GM18519 (cell line): ENCODE data around the gene ROPN1L.

ENCODE experiments used
- ATAC-seq: cut with Tn5 transposase; IDR thresholded peaks from one replicate; pipeline ENCODE4 v1.9.1; 2021; ENCODE audit warnings: mild to moderate bottlenecking, moderate library complexity; ENCODE audit not compliant: unreplicated experiment, low FRiP score

The ROPN1L gene

GRCh38 chr5:10456583-10457420, 15.1 kb downstream of the ROPN1L start:
- ATAC-seq, result no peak

GRCh38 chr5:10457682-10458574, 16.2 kb downstream of the ROPN1L start:
- ATAC-seq, result no peak

DNA sequence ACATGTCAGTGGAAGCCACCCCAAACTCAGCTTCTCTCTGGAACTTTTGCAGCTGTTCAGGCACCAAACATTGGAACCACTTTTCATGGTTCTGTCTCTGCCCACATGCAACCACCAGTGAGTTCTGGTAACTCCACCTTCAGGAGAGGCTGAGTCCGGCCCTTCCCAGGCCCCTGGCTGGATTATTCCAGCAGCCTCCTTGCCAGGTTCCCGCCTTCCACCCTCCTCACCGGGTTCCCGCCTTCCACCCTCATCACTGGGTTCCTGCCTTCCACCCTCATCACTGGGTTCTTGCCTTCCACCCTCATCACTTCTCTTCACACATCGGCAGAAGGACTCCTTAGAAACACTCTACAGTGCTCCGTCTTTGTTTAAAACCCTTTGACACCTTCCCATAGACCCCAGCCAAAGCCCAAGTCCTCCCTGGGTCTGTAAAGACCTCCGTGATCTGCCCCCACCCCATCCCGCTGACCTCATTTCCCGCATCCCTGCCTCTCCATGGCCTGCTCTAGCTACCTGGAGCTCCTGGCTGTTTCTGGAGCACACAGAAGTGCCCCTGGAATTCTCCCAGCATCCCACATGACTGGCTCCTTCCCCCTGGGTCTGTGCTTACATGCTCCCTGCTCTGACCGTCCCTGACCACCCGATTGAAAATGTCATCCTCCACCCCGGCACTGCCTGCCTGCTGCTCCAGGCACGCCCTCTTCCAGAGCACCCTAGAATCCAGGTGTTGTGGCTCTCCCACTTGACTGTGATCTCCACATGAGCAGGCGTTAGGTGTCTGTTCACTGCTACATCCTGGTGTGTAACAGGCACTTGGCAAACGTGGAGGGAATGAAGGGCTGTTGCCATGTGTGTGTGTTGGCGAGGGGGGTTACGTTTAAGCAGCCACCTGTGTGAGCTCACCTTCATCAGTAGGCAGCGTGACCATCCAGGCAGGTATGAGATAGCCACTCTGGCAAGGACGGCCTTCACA, 17.7 kb downstream of the ROPN1L start:
- ATAC-seq, result no peak

DNA sequence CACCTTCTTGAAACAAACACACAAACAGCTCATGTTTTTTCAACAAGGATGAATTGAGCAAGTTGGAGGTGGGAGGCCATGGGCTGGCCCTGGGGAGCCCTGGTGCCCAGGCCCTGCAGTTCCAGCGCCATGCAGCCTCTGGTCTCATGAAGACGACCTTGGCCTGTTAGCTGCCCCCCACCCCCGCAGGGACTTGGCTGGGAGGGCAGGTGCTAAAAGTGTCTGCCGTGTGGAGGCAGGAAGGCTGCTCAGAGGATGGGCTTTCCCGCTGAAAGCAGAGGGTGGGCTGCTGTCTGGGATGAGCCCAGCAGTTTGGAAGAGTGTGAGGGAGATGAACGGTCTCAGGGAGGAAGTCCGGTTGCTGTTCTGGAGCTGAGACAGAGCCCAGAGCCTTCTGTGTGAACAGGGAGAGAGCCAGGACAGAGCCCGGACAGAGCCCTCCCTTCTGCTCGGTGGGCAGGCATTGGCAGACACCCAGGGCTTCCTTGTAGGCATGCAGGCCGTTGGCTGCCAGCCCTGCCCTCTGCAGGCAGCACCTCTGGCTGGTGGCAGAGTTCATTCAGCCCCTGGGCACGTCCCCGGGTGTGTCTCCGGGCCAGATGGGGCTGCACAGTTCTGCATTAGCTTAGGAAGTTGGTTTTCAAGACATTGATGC, 18.7 kb downstream of the ROPN1L start:
- ATAC-seq, result no peak

GRCh38 chr5:10461041-10461440, 19.4 kb downstream of the ROPN1L start:
- ATAC-seq, result no peak

DNA sequence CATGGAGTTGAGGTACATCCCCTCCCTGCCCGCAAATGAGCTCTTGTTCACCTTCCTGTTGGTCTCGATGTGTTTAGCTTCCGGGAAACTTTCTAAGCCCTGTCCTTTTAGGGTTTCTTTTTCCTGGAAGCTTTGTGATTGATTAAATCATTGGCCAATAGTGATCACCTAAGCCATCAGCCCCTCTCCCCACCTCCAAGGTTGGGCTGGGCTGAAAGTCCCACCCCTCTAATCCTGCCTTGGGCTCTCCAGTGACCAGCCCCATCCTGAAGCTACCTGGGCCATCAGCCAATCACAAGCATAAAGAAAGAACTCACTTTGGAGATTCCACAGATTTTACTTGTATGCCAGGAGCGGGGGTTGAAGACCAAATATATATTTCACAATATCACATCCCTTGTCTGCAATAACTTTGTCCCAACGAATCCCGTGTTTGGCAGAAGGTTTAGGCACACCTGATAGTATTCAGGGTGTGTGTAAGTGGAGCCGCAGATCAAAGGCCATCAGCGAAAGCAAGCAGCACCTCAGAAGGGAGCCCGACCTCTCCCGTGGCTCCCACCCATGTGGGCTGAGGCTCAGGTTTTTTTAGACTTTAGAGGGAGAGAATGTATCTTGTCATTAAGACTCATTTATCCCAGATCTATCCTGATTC, 20.4 kb downstream of the ROPN1L start:
- ATAC-seq, result no peak

- no peak for ATAC-seq
Measured at GRCh38 chr5:10463566-10463965, 21.9 kb downstream of the ROPN1L start.

DNA sequence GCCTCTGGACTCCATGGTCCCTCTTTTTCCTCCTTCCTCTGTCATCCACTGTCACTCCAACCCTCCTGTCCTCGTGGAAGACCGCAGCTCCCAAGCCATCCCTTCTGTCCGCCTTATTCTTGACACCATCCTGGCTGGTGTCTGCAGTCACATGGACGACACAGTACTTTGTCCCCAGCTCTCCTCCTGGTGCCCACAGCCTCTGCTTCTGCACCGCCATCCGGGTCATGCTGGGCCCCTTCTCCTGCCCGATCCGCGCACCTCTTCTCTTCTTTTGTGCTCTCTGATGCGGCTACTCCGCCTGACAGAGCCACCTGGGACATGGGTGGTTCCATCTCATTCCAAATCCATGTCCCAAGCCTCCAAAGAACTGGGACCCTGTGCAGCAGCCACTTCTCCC, 22.5 kb downstream of the ROPN1L start:
- ATAC-seq, result no peak

DNA sequence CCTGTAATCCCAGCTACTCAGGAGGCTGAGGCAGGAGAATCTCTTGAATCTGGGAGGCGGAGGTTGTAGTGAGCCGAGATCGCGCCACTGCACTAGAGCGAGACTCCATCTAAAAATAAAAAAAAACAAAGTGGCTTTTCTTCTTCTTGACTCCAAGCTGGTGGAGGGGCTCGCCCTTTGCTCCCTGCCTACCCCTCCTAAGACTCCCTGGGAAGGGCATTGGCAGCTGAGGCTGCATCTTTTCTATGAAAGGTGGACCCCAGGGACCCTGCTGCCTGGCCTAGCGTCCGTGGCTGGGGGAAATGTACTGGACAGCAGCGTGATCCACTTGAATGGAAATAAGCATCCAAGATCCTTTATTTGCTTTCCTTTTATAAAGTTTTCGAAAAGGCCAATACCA, 24.0 kb downstream of the ROPN1L start:
- no peak for ATAC-seq

- no peak for ATAC-seq
Measured at GRCh38 chr5:10466446-10467073, 24.9 kb downstream of the ROPN1L start.

- no peak for ATAC-seq
Measured at GRCh38 chr5:10467281-10468198, 25.9 kb downstream of the ROPN1L start.

- ATAC-seq, result no peak
Measured at GRCh38 chr5:10468256-10468655, 26.6 kb downstream of the ROPN1L start.

DNA sequence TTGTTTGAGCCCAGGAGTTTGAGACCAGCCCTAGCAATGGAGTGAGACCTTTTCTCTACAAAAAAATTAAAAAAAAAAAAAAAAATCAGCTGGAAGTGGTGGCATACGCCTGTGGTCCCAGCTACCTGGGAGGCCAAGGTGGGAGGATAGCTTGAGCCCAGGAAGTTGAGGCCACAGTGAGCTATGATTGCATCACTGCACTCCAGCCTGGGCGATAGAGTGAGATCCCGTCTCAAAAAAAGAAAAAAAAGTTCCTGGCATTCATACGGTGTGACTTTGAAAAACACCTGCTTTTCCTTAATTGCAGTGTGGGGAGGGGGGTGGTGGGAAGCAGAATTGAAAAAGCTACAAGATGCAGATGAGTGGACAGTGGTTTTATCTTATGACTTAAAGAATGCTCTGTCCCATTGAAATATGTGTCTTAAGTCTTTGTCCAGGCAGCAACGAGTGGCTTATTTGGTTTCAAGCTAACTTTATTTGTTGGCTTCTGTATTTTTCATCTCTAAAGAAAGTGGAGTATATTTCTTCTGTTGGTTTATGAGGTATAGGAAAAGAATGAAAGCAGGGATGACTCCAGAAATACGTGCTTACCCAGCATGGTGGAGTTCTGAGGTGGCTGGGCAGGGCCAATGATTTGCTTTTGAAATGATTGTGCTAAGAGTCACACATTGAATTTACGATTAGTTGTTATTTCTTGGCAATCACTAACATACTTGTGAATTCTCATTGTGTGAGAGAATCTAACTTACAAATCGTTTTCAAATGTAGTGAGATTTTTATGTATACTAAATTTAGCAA, 27.8 kb downstream of the ROPN1L start:
- ATAC-seq, result no peak

DNA sequence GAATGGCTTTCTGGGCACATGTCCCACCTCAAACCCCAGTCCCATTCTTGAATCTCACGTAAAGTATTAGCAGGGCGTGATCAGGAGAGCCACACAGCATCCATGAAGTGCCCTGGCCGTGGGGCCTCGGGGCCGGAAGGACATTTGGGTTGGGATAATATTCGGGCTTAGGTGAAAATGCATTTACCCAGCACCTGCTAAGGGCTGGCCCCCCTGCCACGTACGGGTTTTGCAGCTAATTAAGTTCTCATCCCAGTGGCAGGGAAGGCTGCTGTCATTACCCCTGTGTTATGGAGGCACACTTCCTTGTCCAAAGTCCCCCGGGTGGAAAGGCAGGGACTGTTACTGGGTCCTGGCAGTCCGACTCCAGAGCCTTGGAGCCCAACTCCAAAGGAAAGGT, 29.0 kb downstream of the ROPN1L start:
- no peak for ATAC-seq

- no peak for ATAC-seq
Measured at GRCh38 chr5:10471677-10472076, 30.0 kb downstream of the ROPN1L start.

DNA sequence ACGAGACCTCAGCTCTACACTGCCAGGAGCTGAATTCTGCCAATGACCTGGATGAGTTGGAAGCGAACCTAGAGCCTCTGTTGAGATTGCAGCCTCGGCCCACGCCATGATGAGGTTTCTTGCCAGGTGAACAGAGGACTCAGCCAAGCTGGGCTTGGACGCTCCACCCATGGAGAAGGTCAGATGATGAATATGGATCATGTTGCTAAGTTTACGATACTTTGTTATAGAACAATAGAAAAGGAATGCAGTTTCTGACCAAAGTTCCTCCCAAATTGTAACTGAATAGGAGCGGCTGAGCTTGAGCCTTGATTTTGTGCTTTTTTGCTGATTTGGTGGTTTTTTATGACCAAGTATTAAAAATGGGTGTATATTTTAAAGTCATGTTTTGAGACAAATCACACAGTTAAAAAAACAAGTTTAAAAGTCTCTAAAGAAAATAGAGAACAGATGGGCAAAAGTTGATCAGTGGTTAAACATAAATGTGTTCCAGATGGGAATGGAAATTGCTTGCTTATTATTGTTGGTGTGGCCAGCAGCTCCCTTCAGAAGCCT, 32.9 kb downstream of the ROPN1L start:
- ATAC-seq, result no peak
